Astrocyte (in vitro differentiated cells and primary cell): ENCODE results near the gene ITFG1.
"Not testable (repeated sequence)": the region's sequence is repeated elsewhere in the genome, so short reads cannot be mapped to it uniquely, and the experiment has no call there.

Experiments
- EZH2 ChIP-seq: IDR thresholded peaks from 2 replicates; pipeline ENCODE4 v1.6.1; 2012; ENCODE audit warnings: mild to moderate bottlenecking, low read length, inconsistent platforms; ENCODE audit not compliant: insufficient read depth
- TF ChIP-seq, protein P1 (sequence below): IDR thresholded peaks from 2 replicates; pipeline ENCODE4 v1.5.1; 2011; ENCODE audit warnings: low read depth, mild to moderate bottlenecking, inconsistent platforms, low read length, moderate library complexity; ENCODE audit not compliant: insufficient read depth

DNA sequence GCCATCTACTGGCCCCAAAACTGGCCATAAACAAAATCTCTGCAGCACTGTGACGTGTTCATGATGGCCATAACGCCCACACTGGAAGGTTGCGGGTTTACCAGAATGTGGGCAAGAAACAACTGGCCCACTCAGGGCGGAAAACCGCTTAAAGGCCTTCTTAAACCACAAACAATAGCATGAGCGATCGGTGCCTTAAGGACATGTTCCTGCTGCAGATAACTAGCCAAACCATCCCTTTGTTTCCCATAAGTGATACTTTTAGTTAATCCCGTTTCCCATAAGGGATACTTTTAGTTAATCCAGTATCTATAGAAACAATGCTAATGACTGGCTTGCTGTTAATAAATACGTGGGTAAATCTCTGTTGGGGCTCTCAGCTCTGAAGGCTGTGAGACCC, 308.4 kb downstream of the ITFG1 start:
- TF ChIP-seq, protein P1, sequence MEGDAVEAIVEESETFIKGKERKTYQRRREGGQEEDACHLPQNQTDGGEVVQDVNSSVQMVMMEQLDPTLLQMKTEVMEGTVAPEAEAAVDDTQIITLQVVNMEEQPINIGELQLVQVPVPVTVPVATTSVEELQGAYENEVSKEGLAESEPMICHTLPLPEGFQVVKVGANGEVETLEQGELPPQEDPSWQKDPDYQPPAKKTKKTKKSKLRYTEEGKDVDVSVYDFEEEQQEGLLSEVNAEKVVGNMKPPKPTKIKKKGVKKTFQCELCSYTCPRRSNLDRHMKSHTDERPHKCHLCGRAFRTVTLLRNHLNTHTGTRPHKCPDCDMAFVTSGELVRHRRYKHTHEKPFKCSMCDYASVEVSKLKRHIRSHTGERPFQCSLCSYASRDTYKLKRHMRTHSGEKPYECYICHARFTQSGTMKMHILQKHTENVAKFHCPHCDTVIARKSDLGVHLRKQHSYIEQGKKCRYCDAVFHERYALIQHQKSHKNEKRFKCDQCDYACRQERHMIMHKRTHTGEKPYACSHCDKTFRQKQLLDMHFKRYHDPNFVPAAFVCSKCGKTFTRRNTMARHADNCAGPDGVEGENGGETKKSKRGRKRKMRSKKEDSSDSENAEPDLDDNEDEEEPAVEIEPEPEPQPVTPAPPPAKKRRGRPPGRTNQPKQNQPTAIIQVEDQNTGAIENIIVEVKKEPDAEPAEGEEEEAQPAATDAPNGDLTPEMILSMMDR = not testable (repeated sequence)
- TF ChIP-seq EZH2 = not testable (repeated sequence)
